Hepatocyte (in vitro differentiated cells): ENCODE data around the gene GRB14.

Experiments used
- EZH2 ChIP-seq: fragments of 200-600 bp; sonication (generic); IDR thresholded peaks from 2 replicates; pipeline ENCODE4 v1.6.1; 2016; ENCODE audit warnings: antibody characterized with exemption, mild to moderate bottlenecking, borderline replicate concordance
- TF ChIP-seq, protein P1 (sequence below): fragments of 200-600 bp; sonication (generic); IDR thresholded peaks from 2 replicates; pipeline ENCODE4 v1.5.1; 2016; ENCODE audit warnings: antibody characterized with exemption, mild to moderate bottlenecking; ENCODE audit not compliant: poor library complexity

DNA sequence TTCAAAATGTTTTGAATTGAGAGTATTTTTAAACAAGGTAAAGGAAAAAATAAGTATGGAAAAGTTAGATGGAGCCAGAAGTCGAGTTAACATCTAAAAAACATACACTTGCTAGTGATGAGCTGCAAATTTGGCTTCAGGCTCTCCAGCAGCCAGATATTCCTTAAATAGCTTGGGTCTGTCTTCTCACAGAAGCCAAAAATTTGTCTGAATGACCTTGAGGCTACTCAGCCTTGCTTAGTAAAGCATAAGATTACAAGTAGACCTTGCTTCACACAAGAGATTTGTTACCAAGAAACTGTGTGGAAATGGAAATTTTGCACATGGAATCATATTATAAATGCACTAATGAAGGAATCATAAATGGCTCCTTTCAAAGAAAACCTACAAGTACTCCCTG lies 40.8 kb upstream of the GRB14 start:
- TF ChIP-seq, protein P1, sequence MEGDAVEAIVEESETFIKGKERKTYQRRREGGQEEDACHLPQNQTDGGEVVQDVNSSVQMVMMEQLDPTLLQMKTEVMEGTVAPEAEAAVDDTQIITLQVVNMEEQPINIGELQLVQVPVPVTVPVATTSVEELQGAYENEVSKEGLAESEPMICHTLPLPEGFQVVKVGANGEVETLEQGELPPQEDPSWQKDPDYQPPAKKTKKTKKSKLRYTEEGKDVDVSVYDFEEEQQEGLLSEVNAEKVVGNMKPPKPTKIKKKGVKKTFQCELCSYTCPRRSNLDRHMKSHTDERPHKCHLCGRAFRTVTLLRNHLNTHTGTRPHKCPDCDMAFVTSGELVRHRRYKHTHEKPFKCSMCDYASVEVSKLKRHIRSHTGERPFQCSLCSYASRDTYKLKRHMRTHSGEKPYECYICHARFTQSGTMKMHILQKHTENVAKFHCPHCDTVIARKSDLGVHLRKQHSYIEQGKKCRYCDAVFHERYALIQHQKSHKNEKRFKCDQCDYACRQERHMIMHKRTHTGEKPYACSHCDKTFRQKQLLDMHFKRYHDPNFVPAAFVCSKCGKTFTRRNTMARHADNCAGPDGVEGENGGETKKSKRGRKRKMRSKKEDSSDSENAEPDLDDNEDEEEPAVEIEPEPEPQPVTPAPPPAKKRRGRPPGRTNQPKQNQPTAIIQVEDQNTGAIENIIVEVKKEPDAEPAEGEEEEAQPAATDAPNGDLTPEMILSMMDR: no peak
- TF ChIP-seq EZH2: no peak
